ENCODE measurements around the gene MYBPH.

The MYBPH gene

DNA sequence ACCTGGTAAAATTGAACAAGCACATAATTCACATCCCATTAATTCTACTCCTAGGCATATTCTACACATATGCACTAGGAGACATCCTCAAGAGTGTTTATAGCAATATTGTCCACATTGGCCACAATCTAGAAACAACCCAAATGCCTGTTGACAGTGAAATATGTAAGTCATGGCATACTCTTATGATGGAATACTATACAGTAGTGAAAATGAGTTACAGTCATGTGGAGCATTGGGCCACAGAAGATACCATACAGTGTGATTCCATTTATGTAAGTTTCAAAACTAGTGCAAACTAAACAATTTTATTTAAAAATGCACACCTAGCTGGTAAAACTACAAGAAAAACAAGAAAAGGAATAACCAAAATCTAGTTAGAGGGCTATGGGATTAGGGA lies 34.7 kb upstream of the MYBPH start:
- Mint-ChIP-seq H3K36me3 (ENCODE audit: low read depth) (no peaks in the 10 kb centered on the region), H3K9me3 (no peaks in the 10 kb centered on the region), H3K27me3 (peaks cover 13% of the 10 kb centered on the region), H3K4me1 (ENCODE audit: low read depth) (peaks cover 9% of the 10 kb centered on the region), H3K4me3 (no peak overlapping the region), H3K27ac (no peak overlapping the region)
- intact Hi-C loops (cut with micrococcal nuclease) = no loop called here

DNA sequence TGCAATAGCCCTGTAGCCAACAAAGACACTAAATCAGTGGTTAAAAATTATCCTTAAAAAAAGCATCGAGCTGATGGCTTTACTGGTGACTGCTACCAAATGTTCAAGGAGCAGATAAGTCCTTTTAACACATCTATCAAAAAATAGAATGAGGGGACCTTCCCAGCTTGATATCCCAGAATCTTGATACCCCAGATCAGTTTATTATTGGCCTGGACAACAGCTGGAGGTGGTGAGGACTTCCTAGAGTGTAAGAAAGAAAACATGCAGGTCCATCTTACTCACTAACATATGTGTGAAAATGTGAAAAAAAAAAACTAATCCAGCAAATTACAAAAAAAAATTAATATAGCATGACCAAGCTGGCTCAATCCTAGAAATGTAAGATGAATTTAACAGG lies 32.6 kb upstream of the MYBPH start:
- peaks cover 6% of the 10 kb centered on the region for H3K4me1 Mint-ChIP-seq (ENCODE audit: low read depth)
- no peak overlapping the region for H3K27ac Mint-ChIP-seq
- peaks cover 4% of the 10 kb centered on the region for H3K27me3 Mint-ChIP-seq
- no peaks in the 10 kb centered on the region for H3K36me3 Mint-ChIP-seq (ENCODE audit: low read depth)
- H3K4me3 Mint-ChIP-seq = no peak overlapping the region
- H3K9me3 Mint-ChIP-seq = no peaks in the 10 kb centered on the region
- intact Hi-C loops (cut with micrococcal nuclease) = no loop called here

DNA sequence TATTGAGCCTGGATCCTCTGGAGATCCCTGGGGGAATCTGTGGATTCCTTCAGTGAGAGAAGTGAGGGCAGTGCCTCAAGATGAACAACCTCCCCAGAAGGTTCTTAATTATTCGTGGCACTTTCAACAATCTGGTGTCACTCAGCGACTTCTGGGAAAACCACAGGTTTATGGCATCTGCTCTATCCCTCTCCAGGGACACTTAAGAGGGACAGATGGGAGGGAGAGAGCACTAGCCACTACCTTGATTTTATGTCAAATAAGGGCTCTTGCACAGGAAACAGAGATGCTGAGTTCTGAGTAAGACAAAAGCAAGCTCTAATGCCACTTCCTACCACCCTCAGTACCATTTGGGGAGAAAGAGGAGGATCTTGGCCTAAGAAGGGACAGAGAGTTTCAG lies 32.1 kb upstream of the MYBPH start:
- intact Hi-C loops (cut with micrococcal nuclease) = no loop called here
- Mint-ChIP-seq H3K4me3 (no peak overlapping the region), H3K36me3 (ENCODE audit: low read depth) (no peaks in the 10 kb centered on the region), H3K4me1 (ENCODE audit: low read depth) (peaks cover 11% of the 10 kb centered on the region), H3K27ac (no peak overlapping the region), H3K9me3 (no peaks in the 10 kb centered on the region), H3K27me3 (peaks cover 2% of the 10 kb centered on the region)

DNA sequence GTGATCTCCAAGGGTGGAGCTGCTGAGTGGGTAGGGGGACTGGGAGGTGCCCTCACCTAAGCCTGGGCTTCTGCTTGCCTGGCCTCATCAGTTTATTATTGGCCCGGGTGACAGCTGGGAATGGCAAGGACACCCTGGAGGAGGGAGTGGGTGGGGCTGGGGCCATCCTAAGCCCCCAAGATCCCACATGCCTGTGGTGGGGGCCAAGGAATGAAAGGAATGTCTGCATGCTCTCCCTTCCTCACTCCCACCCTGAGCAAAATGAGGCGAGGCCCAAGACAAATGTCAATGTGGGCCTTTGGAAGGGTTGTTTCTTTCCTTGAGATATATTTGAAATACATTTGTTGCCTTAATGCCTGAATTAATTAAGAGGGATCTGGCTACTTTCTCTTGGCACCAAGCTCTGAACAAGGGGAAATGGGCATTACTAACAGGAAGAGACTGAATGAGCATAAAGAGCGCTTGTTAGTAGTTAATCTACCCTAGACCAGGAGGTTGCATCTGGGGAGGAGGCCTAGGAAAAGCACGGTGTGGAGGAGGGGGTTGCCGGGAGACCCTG lies 30.6 kb upstream of the MYBPH start:
- no peaks in the 10 kb centered on the region for H3K36me3 Mint-ChIP-seq (ENCODE audit: low read depth)
- H3K4me3 Mint-ChIP-seq = no peak overlapping the region
- no peak overlapping the region for H3K27ac Mint-ChIP-seq
- peaks cover 5% of the 10 kb centered on the region for H3K27me3 Mint-ChIP-seq
- peaks cover 26% of the 10 kb centered on the region for H3K4me1 Mint-ChIP-seq (ENCODE audit: low read depth)
- intact Hi-C loops (cut with micrococcal nuclease) = no loop called here
- no peaks in the 10 kb centered on the region for H3K9me3 Mint-ChIP-seq

DNA sequence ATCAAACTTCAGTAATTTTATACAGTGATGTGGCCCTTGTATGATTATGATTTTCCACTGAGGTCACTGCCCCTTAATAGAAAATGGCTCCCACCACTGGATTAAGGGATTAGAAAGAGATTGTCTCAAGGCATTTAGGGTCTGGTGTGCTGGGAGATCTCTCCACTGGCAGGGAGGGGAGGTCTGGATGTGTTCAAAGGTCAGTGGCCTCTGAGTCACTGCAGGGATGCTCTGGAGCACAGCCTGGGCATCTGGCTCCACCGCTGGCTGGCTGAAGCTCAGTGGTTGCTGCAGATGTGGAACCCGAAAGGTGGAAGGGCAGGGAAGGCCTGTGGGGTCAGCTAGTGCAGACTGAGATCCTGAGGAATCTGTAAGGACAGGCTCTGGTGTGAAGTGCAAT lies 29.1 kb upstream of the MYBPH start:
- Mint-ChIP-seq H3K27me3 (peaks cover 16% of the 10 kb centered on the region), H3K4me1 (ENCODE audit: low read depth) (peaks cover 41% of the 10 kb centered on the region), H3K4me3 (no peak overlapping the region), H3K36me3 (ENCODE audit: low read depth) (no peaks in the 10 kb centered on the region), H3K27ac (no peak overlapping the region), H3K9me3 (no peaks in the 10 kb centered on the region)
- intact Hi-C loops (cut with micrococcal nuclease) = no loop called here

DNA sequence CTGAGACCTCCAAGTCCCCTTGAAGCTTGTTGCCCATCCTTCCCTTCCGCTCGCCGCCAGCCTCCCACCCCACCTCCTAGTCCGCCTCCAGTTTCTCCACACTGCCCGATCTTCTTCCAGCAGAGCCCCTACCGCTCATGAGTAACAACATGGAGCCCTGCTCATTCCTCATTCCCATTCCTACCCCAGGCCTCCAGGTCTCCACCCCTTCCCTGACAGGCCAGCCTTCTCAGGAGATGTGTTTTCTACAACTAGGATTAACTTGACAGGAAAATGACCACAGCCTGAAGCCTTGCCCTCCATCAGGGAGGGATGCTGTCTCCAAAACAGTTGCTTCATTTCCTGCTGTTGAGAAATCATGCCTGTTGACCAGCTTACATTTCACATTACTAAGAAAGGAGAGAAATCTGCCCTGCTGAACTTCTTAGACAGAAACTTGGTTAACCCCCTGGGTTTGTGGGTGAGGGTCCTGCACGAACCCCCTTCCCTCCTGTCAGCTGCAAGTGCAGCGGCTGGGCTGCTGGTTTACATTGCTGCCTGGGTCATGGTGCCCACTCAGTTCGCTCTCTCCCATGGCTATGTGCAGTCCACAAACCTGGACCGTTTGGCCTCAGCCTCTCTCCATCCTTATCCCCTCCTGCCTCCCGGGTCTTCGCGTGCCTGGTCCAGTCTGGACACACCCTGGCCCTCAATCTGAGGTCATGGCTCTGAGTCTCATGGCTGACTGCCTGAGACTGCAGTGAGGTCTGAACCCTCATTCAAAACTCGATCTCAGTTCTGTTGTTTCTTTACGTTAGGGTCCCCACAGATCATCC lies 27.0 kb upstream of the MYBPH start:
- Mint-ChIP-seq H3K9me3 (no peaks in the 10 kb centered on the region), H3K27me3 (peaks cover 16% of the 10 kb centered on the region), H3K4me3 (no peak overlapping the region), H3K4me1 (ENCODE audit: low read depth) (peaks cover 46% of the 10 kb centered on the region), H3K27ac (no peak overlapping the region), H3K36me3 (ENCODE audit: low read depth) (no peaks in the 10 kb centered on the region)
- intact Hi-C loops (cut with micrococcal nuclease) = no loop called here

DNA sequence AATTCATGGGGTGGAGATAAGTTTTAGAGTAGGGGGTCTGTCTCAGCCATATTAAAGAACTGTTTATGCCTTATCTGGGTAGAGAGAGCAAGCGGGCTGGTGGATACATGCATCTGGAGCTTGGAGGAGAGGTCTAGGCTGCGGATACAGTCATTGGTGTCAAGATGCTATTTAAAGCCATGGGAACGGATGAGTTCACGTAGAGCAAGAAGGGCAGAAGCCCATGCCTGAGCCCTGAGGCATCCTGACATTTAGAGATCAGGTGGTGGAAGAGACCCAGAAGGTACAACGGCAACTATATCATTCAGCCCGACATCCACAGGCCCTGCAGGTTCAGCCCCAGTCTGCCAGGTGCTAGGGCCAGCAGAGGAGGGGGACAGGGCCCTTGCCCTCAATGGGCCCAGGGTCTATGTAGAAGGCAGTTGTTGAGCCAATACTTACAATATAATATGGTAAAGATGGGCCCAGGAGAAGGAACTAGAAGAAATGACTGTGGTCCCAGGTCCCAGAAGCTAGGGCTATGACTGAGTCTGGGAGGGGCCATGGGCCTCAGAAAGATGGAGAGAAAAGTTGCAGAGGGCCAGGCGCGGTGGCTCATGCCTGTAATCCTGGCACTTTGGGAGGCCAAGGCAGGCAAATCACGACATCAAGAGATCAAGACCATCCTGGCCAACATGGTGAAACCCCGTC lies 26.0 kb upstream of the MYBPH start:
- intact Hi-C loops (cut with micrococcal nuclease) = no loop called here
- Mint-ChIP-seq H3K4me1 (ENCODE audit: low read depth) (peaks cover 50% of the 10 kb centered on the region), H3K4me3 (no peak overlapping the region), H3K36me3 (ENCODE audit: low read depth) (no peaks in the 10 kb centered on the region), H3K27ac (no peak overlapping the region), H3K9me3 (peaks cover 8% of the 10 kb centered on the region), H3K27me3 (peaks cover 19% of the 10 kb centered on the region)

DNA sequence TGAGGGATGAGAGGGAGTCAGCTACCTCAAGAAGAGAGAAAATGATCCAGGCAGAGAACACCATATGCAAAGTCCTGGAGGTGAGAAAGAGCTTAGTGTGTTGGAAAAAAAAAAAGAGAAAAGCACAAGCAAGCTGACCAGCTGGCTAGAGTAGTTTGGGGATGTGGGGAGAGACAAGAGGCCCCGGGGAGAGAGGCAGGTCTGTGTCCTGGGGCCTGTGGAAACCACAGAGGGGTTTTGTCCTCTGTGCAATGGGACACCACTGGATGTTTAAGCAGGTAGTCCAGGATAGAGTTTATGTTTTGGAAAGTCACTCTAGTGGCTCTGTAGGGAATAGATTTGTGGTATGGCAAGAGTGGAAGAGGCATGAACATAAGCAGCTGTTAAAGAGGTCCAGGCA lies 25.3 kb upstream of the MYBPH start:
- no peak overlapping the region for H3K27ac Mint-ChIP-seq
- H3K27me3 Mint-ChIP-seq = peaks cover 19% of the 10 kb centered on the region
- no peak overlapping the region for H3K4me3 Mint-ChIP-seq
- H3K4me1 Mint-ChIP-seq (ENCODE audit: low read depth) = peaks cover 50% of the 10 kb centered on the region
- intact Hi-C loops (cut with micrococcal nuclease) = no loop called here
- H3K9me3 Mint-ChIP-seq = peaks cover 8% of the 10 kb centered on the region
- H3K36me3 Mint-ChIP-seq (ENCODE audit: low read depth) = no peaks in the 10 kb centered on the region

DNA sequence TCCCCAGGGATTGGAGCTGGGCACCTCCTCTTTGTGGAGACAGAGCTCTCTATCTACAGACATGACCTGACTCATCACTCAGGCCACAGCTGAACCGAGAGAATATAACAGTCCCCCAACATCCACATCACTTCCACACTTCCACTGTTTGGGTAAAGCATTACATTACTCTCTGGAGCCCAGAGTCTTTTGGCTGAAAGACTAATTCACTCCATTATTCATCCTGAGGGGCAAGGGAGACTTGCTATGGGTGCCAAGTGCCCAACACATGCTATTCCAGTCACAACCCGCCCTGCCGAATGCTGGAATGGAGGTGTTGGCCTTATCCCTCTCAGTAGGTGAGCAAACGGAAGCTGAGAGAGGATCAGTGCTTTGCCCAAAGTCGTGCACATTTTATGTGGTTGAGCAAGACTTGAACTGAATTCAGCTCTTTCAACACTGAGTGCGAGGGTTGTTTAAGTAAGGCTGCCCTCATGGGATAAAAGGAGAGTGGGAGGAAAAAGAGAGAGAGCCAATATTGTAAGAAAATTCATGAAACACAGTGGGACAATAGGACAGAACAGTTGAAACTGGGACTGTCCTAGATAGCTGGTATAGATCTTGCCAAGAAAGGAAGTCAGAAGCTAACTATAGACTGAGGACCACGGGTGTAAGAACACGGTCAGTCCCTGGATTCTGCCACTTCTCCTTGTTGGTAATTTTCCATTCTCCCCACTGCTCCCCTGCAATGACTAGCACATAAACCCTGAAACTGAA lies 24.4 kb upstream of the MYBPH start:
- H3K9me3 Mint-ChIP-seq = peaks cover 8% of the 10 kb centered on the region
- no peaks in the 10 kb centered on the region for H3K36me3 Mint-ChIP-seq (ENCODE audit: low read depth)
- no peak overlapping the region for H3K27ac Mint-ChIP-seq

DNA sequence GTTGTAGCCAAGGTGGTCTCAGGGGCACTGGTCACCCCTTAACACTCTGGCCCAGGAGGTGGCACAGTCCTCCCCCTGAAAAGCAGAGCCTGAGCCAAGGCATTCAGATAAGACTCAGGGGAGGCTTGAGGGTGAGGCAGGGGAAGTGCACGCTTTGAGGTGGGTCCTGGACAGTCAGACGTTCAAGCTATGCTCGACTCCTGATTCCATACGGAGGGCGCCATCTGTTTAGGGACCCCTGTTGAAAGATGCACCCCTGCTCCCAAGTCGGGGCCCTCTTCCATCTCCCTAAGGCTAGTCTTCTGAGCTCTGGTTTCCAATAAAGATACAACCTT lies 23.8 kb upstream of the MYBPH start:
- intact Hi-C loops (cut with micrococcal nuclease) = no loop called here
- H3K4me3 Mint-ChIP-seq = no peak overlapping the region
- no peaks in the 10 kb centered on the region for H3K36me3 Mint-ChIP-seq (ENCODE audit: low read depth)
- H3K4me1 Mint-ChIP-seq (ENCODE audit: low read depth) = peaks cover 50% of the 10 kb centered on the region
- peaks cover 8% of the 10 kb centered on the region for H3K9me3 Mint-ChIP-seq
- no peak overlapping the region for H3K27ac Mint-ChIP-seq
- peaks cover 19% of the 10 kb centered on the region for H3K27me3 Mint-ChIP-seq

More for the DNA sequence above, 24.4 kb upstream of the MYBPH start:
- intact Hi-C loops (cut with micrococcal nuclease) = no loop called here
- no peak overlapping the region for H3K4me3 Mint-ChIP-seq
- H3K27me3 Mint-ChIP-seq = peaks cover 19% of the 10 kb centered on the region
- H3K4me1 Mint-ChIP-seq (ENCODE audit: low read depth) = peaks cover 50% of the 10 kb centered on the region

DNA sequence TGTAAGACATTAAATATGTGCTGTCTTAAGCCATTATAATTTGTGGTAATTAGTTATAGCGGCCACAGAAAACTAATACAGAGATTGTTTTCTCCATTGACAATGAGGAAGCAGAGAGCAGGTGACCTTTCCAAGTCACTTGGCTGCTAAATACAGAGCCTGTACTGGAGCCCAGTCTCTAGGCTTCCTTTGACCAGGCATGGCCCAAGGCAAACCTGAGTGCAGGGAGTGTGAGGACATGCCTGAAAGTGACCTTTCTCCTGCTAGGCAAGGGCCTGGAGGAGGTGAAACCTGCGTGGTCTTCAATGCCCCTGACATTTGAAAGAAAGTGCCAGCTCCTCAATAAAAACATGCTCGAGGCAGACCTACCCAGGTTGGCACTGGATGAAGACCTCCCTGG lies 23.4 kb upstream of the MYBPH start:
- intact Hi-C loops (cut with micrococcal nuclease) = no loop called here
- peaks cover 19% of the 10 kb centered on the region for H3K27me3 Mint-ChIP-seq

DNA sequence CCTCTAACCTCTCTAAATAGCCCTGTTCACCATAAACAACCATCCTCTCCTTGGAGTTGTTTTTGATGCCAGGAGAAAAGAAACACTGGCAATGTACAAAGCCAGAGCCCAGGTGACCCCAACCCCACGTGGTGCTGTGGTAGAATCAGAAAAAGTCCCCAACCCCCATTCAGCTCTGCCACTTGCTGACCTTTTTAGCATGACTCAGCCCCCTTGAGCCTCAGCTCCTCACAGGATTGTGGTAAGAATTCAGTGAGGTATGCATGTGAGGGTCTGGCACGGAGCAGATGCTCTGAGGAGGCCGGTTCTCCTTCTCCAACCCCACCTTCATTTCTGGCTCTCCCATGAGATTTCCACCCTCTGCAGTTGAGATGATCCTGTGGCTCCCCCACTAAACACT lies 22.0 kb upstream of the MYBPH start:
- peaks cover 19% of the 10 kb centered on the region for H3K27me3 Mint-ChIP-seq
- intact Hi-C loops (cut with micrococcal nuclease) = no loop called here
- H3K4me3 Mint-ChIP-seq = no peak overlapping the region

More for the DNA sequence above, 23.4 kb upstream of the MYBPH start:
- Mint-ChIP-seq H3K27ac (no peak overlapping the region), H3K4me1 (ENCODE audit: low read depth) (peaks cover 50% of the 10 kb centered on the region), H3K4me3 (no peak overlapping the region), H3K9me3 (peaks cover 8% of the 10 kb centered on the region), H3K36me3 (ENCODE audit: low read depth) (no peaks in the 10 kb centered on the region)

DNA sequence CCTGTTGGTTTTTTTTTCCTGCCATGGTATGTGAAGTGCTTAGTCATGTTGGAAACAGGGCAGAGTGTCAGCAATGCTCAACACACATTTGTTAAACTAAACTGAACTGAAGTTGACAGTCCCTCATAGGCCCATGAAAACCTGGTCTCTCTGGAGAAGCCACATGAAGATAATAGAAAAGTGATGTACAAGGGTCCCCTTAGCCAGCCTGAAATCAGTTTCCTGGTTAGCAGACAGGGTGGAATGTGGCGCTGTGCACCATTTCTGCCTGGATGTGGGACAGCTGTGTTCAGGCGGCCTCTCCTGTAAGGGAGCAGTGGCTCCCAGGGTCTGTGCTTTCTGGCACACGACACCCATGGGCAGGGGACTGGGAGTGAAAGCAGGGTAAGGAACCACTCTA lies 20.7 kb upstream of the MYBPH start:
- Mint-ChIP-seq H3K4me3 (no peak overlapping the region), H3K9me3 (peaks cover 8% of the 10 kb centered on the region), H3K36me3 (ENCODE audit: low read depth) (no peaks in the 10 kb centered on the region), H3K27ac (no peak overlapping the region), H3K4me1 (ENCODE audit: low read depth) (peaks cover 25% of the 10 kb centered on the region), H3K27me3 (peaks cover 19% of the 10 kb centered on the region)
- intact Hi-C loops (cut with micrococcal nuclease) = no loop called here

More for the DNA sequence above, 22.0 kb upstream of the MYBPH start:
- Mint-ChIP-seq H3K36me3 (ENCODE audit: low read depth) (no peaks in the 10 kb centered on the region), H3K9me3 (peaks cover 8% of the 10 kb centered on the region), H3K27ac (no peak overlapping the region), H3K4me1 (ENCODE audit: low read depth) (peaks cover 38% of the 10 kb centered on the region)

DNA sequence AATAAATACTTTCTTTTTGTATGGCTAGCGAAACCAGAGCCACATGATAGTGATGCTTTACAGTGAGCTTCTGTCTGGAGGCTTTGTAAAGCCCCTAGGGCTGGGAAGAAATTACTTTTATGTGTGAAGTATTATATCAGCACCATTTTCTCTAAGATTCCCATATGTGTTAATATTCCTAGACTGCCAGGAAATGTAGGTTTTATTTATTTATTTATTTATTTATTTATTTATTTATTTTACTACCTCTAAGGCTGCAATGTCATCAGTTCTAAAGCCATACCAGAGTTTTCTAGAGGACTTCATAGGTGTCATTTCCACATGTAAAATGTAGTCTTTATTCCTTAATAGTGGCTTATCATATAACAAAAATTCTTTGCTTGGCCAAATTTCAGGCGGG lies 15.3 kb upstream of the MYBPH start:
- peaks cover 19% of the 10 kb centered on the region for H3K27me3 Mint-ChIP-seq
- no peaks in the 10 kb centered on the region for H3K9me3 Mint-ChIP-seq
- H3K36me3 Mint-ChIP-seq (ENCODE audit: low read depth) = no peaks in the 10 kb centered on the region
- intact Hi-C loops (cut with micrococcal nuclease) = no loop called here
- H3K4me1 Mint-ChIP-seq (ENCODE audit: low read depth) = peaks cover 20% of the 10 kb centered on the region
- H3K4me3 Mint-ChIP-seq = no peak overlapping the region
- no peak overlapping the region for H3K27ac Mint-ChIP-seq

Data from dendritic cell treated with granulocyte-macrophage colony-stimulating factor and Interleukin-4, amounts not matched to agents 40 ng/mL and 50 ng/mL, for 4 days (primary cell).